ENCODE measurements around the gene CACNA1E. TPM values are rescaled to one million over a fixed set of nuclear protein-coding genes. Genes with fewer than 3 reads are reported as not detected.

CACNA1E gene
- total RNA-seq, 2 experiments from 2014 or later: not detected

GRCh38 chr1:181482521-181483284 is 614 bp upstream of the CACNA1E start:
- CTCF ChIA-PET: interaction anchor here (0.7 to 1.5 kb wide), 2 partner anchors 53 to 572 kb away, joined by 3 to 5 read pairs; no protein-coding TSS in a partner anchor
- POLR2A ChIA-PET: interaction anchor here (0.6 kb wide), 1 partner anchor 22 kb away, joined by 7 read pairs; no protein-coding TSS in a partner anchor

GRCh38 chr1:181484821-181485220 is 1.5 kb downstream of the CACNA1E start:
- POLR2A ChIA-PET: no interaction called here
- CTCF ChIA-PET: interaction anchor here (0.6 kb wide), 1 partner anchor 10 kb away, joined by 3 read pairs; no protein-coding TSS in a partner anchor

- POLR2A ChIA-PET: no interaction called here
- CTCF ChIA-PET: no interaction called here
Measured at GRCh38 chr1:181485287-181486097, 2.2 kb downstream of the CACNA1E start.

GRCh38 chr1:181486098-181486420 is 2.7 kb downstream of the CACNA1E start:
- CTCF ChIA-PET: no interaction called here

GRCh38 chr1:181488866-181489265 is 5.5 kb downstream of the CACNA1E start:
- POLR2A ChIA-PET: interaction anchor here (0.7 kb wide), 1 partner anchor 37 kb away, joined by 5 read pairs; no protein-coding TSS in a partner anchor
- CTCF ChIA-PET: no interaction called here

More at GRCh38 chr1:181486098-181486420, 2.7 kb downstream of the CACNA1E start:
- POLR2A ChIA-PET: no interaction called here

- CTCF ChIA-PET: interaction anchor here (0.7 kb wide), 1 partner anchor 904 kb away, joined by 4 read pairs; no protein-coding TSS in a partner anchor
Measured at GRCh38 chr1:181490276-181490675, 7.0 kb downstream of the CACNA1E start.

GRCh38 chr1:181490740-181491712 is 7.7 kb downstream of the CACNA1E start:
- POLR2A ChIA-PET: no interaction called here
- CTCF ChIA-PET: interaction anchor here (0.7 kb wide), 1 partner anchor 904 kb away, joined by 4 read pairs; no protein-coding TSS in a partner anchor

More at GRCh38 chr1:181490276-181490675, 7.0 kb downstream of the CACNA1E start:
- POLR2A ChIA-PET: no interaction called here

- CTCF ChIA-PET: interaction anchor here (0.6 to 0.9 kb wide), 2 partner anchors 14 to 582 kb away, joined by 3 read pairs; no protein-coding TSS in a partner anchor
- POLR2A ChIA-PET: no interaction called here
Measured at GRCh38 chr1:181493166-181493565, 9.8 kb downstream of the CACNA1E start.

GRCh38 chr1:181493885-181494284 is 10.6 kb downstream of the CACNA1E start:
- ChIA-PET POLR2A (no interaction called here), CTCF (interaction anchor here (0.7 kb wide), 1 partner anchor 9 kb away, joined by 3 read pairs; no protein-coding TSS in a partner anchor)

- ChIA-PET POLR2A (no interaction called here), CTCF (no interaction called here)
Measured at GRCh38 chr1:181496759-181497158, 13.4 kb downstream of the CACNA1E start.

GRCh38 chr1:181497870-181498269 is 14.6 kb downstream of the CACNA1E start:
- CTCF ChIA-PET: no interaction called here
- POLR2A ChIA-PET: no interaction called here

GRCh38 chr1:181499825-181500224 is 16.5 kb downstream of the CACNA1E start:
- ChIA-PET POLR2A (no interaction called here), CTCF (no interaction called here)

GRCh38 chr1:181500636-181501035 is 17.3 kb downstream of the CACNA1E start:
- POLR2A ChIA-PET: no interaction called here

GRCh38 chr1:181501612-181502011 is 18.3 kb downstream of the CACNA1E start:
- ChIA-PET POLR2A (no interaction called here), CTCF (no interaction called here)

More at GRCh38 chr1:181500636-181501035, 17.3 kb downstream of the CACNA1E start:
- CTCF ChIA-PET: no interaction called here

- ChIA-PET CTCF (no interaction called here), POLR2A (no interaction called here)
Measured at GRCh38 chr1:181503171-181503810, 20.0 kb downstream of the CACNA1E start.

GRCh38 chr1:181504399-181504842 is 21.1 kb downstream of the CACNA1E start:
- ChIA-PET POLR2A (no interaction called here), CTCF (no interaction called here)

- POLR2A ChIA-PET: no interaction called here
- CTCF ChIA-PET: no interaction called here
Measured at GRCh38 chr1:181506563-181507353, 23.4 kb downstream of the CACNA1E start.

GRCh38 chr1:181508486-181509165 is 25.3 kb downstream of the CACNA1E start:
- CTCF ChIA-PET: no interaction called here

More at GRCh38 chr1:181508486-181509165, 25.3 kb downstream of the CACNA1E start:
- POLR2A ChIA-PET: no interaction called here
